SU-DHL-6 (cell line): ENCODE data around the gene FES.

Experiments
- H2AFZ ChIP-seq: fragments of 200-600 bp; sonication (generic); 2 replicates; pipeline ENCODE4 v1.6.1; 2014; ENCODE audit warnings: low read depth, mild to moderate bottlenecking, moderate library complexity, mixed read lengths, antibody characterized with exemption, low read length; ENCODE audit not compliant: severe bottlenecking
- H3F3A ChIP-seq: fragments of 200-600 bp; shearing (Covaris generic); 2 replicates; pipeline ENCODE4 v1.6.0; 2016; ENCODE audit warnings: antibody characterized with exemption, mild to moderate bottlenecking; ENCODE audit not compliant: insufficient read depth
- H3K27ac ChIP-seq: fragments of 200-600 bp; sonication (generic); 2 replicates; pipeline ENCODE4 v1.5.1; 2016; ENCODE audit warnings: low read depth, mild to moderate bottlenecking, low read length, moderate library complexity, mixed read lengths
- H3K27me3 ChIP-seq: fragments of 200-600 bp; sonication (generic), shearing (Covaris generic); 2 replicates; pipeline ENCODE4 v1.6.0; 2014; ENCODE audit warnings: mild to moderate bottlenecking, low read length
- H3K36me3 ChIP-seq: fragments of 200-600 bp; sonication (generic); 2 replicates; pipeline ENCODE4 v1.6.1; 2014; ENCODE audit warnings: mild to moderate bottlenecking, low read length, mixed read lengths
- H3K4me2 ChIP-seq: fragments of 300-600, 200-600 bp; shearing (Covaris generic), sonication (generic); 2 replicates; pipeline ENCODE4 v1.6.0; 2014; ENCODE audit warnings: low read length, low read depth, mild to moderate bottlenecking; ENCODE audit not compliant: poor library complexity, severe bottlenecking
- H3K4me3 ChIP-seq: fragments of 200-600 bp; sonication (generic); 2 replicates; pipeline ENCODE4 v1.5.1; 2014; ENCODE audit warnings: antibody characterized with exemption, low read length, mild to moderate bottlenecking, mixed read lengths; ENCODE audit not compliant: insufficient read depth, poor library complexity, severe bottlenecking
- H3K79me2 ChIP-seq: fragments of 200-600 bp; sonication (generic); 2 replicates; pipeline ENCODE4 v1.6.1; 2014; ENCODE audit warnings: mild to moderate bottlenecking, low read length, moderate library complexity; ENCODE audit not compliant: insufficient read depth
- H3K9ac ChIP-seq: fragments of 200-600 bp; sonication (generic); 2 replicates; pipeline ENCODE4 v1.7.0; 2014; ENCODE audit warnings: mild to moderate bottlenecking, low read length
- H3K9me2 ChIP-seq: fragments of 200-600 bp; sonication (generic); replicated peaks from 2 replicates; pipeline ENCODE4 v1.6.1; 2014; ENCODE audit warnings: low read length; ENCODE audit not compliant: insufficient read depth
- H3K9me3 ChIP-seq: fragments of 200-600 bp; sonication (generic); 2 replicates; pipeline ENCODE4 v1.6.1; 2014; ENCODE audit warnings: low read length, mixed read lengths; ENCODE audit not compliant: insufficient read depth
- H4K20me1 ChIP-seq: fragments of 200-600 bp; sonication (generic); 2 replicates; pipeline ENCODE4 v1.6.1; 2014; ENCODE audit warnings: low read depth, mild to moderate bottlenecking, antibody characterized with exemption, low read length, moderate library complexity, mixed read lengths
- EZH2phosphoT487 ChIP-seq: fragments of 200-600 bp; sonication (generic), shearing (Covaris generic); conservative IDR thresholded peaks from 2 replicates; pipeline ENCODE4 v1.6.1; 2018; ENCODE audit warnings: mild to moderate bottlenecking, antibody characterized with exemption, low read length, moderate library complexity, mixed read lengths
- TF ChIP-seq, protein P1 (sequence below): fragments of 200-600 bp; sonication (generic); IDR thresholded peaks from one replicate; pipeline ENCODE4 v1.5.1; 2017; ENCODE audit warnings: antibody characterized with exemption, mild to moderate bottlenecking, low read length, moderate library complexity; ENCODE audit not compliant: insufficient read depth, poor library complexity, severe bottlenecking

FES gene

DNA sequence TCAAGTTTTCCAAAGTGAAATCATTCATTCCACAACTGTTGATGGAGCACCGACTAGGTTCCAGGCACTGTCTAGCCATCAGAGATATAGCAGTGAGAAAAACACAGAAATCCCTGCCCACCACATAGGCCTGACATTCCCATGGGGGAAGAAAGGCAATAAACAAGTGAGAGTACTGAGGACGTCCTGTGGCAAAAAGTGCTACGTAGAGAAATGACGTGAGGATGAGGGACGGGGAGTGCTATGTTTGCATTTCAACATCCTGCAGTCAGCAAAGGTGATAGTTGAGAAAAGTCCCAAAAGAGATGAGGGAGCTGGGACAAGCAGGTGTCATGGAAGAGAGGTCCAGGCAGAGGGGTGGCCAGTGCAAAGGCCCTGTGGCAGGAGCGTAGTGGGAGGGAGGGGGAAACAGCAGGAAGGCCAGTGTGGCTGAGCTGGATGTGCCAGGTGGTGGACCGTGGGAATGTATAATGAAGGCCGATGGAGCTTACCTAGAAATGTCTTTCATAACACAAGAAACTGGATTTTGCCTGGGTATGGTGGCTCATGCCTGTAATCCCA, 26.3 kb upstream of the FES start:
- Histone ChIP-seq H3K9me2 (no peaks in the 10 kb centered on the region), H3K4me3 (no peak overlapping the region), H3F3A (no peaks in the 10 kb centered on the region), H3K79me2 (no peaks in the 10 kb centered on the region), H3K4me2 (no peak overlapping the region), H3K9ac (no peak overlapping the region), H3K36me3 (no peaks in the 10 kb centered on the region), H3K9me3 (no peaks in the 10 kb centered on the region), H4K20me1 (no peaks in the 10 kb centered on the region), H3K27ac (no peak overlapping the region), H3K27me3 (no peaks in the 10 kb centered on the region), H2AFZ (no peak overlapping the region)
- TF ChIP-seq, protein P1, sequence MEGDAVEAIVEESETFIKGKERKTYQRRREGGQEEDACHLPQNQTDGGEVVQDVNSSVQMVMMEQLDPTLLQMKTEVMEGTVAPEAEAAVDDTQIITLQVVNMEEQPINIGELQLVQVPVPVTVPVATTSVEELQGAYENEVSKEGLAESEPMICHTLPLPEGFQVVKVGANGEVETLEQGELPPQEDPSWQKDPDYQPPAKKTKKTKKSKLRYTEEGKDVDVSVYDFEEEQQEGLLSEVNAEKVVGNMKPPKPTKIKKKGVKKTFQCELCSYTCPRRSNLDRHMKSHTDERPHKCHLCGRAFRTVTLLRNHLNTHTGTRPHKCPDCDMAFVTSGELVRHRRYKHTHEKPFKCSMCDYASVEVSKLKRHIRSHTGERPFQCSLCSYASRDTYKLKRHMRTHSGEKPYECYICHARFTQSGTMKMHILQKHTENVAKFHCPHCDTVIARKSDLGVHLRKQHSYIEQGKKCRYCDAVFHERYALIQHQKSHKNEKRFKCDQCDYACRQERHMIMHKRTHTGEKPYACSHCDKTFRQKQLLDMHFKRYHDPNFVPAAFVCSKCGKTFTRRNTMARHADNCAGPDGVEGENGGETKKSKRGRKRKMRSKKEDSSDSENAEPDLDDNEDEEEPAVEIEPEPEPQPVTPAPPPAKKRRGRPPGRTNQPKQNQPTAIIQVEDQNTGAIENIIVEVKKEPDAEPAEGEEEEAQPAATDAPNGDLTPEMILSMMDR = no peak
- TF ChIP-seq EZH2phosphoT487 = no peak

- no peaks in the 10 kb centered on the region for H3K36me3 ChIP-seq
- no peaks in the 10 kb centered on the region for H3K27me3 ChIP-seq
- no peak overlapping the region for H3K4me2 ChIP-seq
- H2AFZ ChIP-seq = no peak overlapping the region
- H3F3A ChIP-seq = no peaks in the 10 kb centered on the region
- H3K79me2 ChIP-seq = no peaks in the 10 kb centered on the region
- no peaks in the 10 kb centered on the region for H3K9me2 ChIP-seq
- H3K27ac ChIP-seq = no peak overlapping the region
- no peak overlapping the region for H3K4me3 ChIP-seq
- no peaks in the 10 kb centered on the region for H3K9me3 ChIP-seq
- H4K20me1 ChIP-seq = no peaks in the 10 kb centered on the region
- H3K9ac ChIP-seq = no peak overlapping the region
- TF ChIP-seq, protein P1 = no peak
- no peak for TF ChIP-seq EZH2phosphoT487
Observed at GRCh38 chr15:90859234-90860131, 24.8 kb upstream of the FES start.

- no peaks in the 10 kb centered on the region for H3F3A ChIP-seq
- no peak overlapping the region for H2AFZ ChIP-seq
- H3K79me2 ChIP-seq = no peaks in the 10 kb centered on the region
- H3K36me3 ChIP-seq = no peaks in the 10 kb centered on the region
- no peak overlapping the region for H3K4me2 ChIP-seq
- no peaks in the 10 kb centered on the region for H4K20me1 ChIP-seq
- no peak overlapping the region for H3K27ac ChIP-seq
- no peak overlapping the region for H3K9ac ChIP-seq
- H3K4me3 ChIP-seq = no peak overlapping the region
- H3K9me3 ChIP-seq = no peaks in the 10 kb centered on the region
- no peaks in the 10 kb centered on the region for H3K9me2 ChIP-seq
- TF ChIP-seq, protein P1 = no peak
- no peak for TF ChIP-seq EZH2phosphoT487
- H3K27me3 ChIP-seq = no peaks in the 10 kb centered on the region
Observed at GRCh38 chr15:90860450-90860849, 23.9 kb upstream of the FES start.
